Fibroblast of lung (primary cell): Measurements from ENCODE around the gene SNRNP35. TPM values are rescaled to one million over a fixed set of nuclear protein-coding genes. Genes with fewer than 3 reads are reported as not detected.

Experiments
- DNase-seq, 2 donors: peaks; one replicate each; pipeline versions ENCODE4 v3.0.0 to v3.0.0-alpha.2; 2010; ENCODE audit warnings: low read depth in 2 of 2
- H2AFZ ChIP-seq: 2 replicates; pipeline ENCODE4 v1.5.1; 2012; ENCODE audit warnings: low read length, control low read depth, inconsistent platforms
- H3K27ac ChIP-seq: 2 replicates; pipeline ENCODE4 v1.5.1; 2011; ENCODE audit warnings: low read length, control low read depth; ENCODE audit not compliant: insufficient read depth
- H3K27me3 ChIP-seq: 2 replicates; pipeline ENCODE4 v1.5.1; 2011; ENCODE audit warnings: mild to moderate bottlenecking, low read length; ENCODE audit not compliant: control insufficient read depth, insufficient read depth
- H3K36me3 ChIP-seq: 2 replicates; pipeline ENCODE4 v1.5.1; 2011; ENCODE audit warnings: low read length; ENCODE audit not compliant: control insufficient read depth, insufficient read depth
- H3K4me1 ChIP-seq: 2 replicates; pipeline ENCODE4 v1.5.1; 2011; ENCODE audit warnings: low read length; ENCODE audit not compliant: control insufficient read depth, insufficient read depth; ENCODE audit errors: extremely low read depth
- H3K4me2 ChIP-seq: 2 replicates; pipeline ENCODE4 v1.5.1; 2011; ENCODE audit warnings: low read length, control low read depth; ENCODE audit not compliant: insufficient read depth; ENCODE audit errors: extremely low read depth
- H3K4me3 ChIP-seq, 4 experiments: fragments of 200-600 bp in 1 of 4; sonication (generic) in 1 of 4; replicated peaks in 1 of 4; 2 replicates each; pipeline ENCODE4 v1.5.1; 2011 to 2016; ENCODE audit warnings: low read length in 4 of 4, low read depth in 3 of 4, mild to moderate bottlenecking in 3 of 4, control low read depth in 2 of 4, inconsistent platforms in 1 of 4, mixed read lengths in 1 of 4; ENCODE audit not compliant: insufficient read depth in 1 of 4; ENCODE audit errors: control extremely low read depth in 1 of 4
- H3K79me2 ChIP-seq: 2 replicates; pipeline ENCODE4 v1.5.1; 2012; ENCODE audit warnings: mild to moderate bottlenecking, low read length, inconsistent platforms; ENCODE audit not compliant: control insufficient read depth, insufficient read depth
- H3K9ac ChIP-seq: 2 replicates; pipeline ENCODE4 v1.5.1; 2011; ENCODE audit warnings: mild to moderate bottlenecking, low read length, control low read depth; ENCODE audit not compliant: insufficient read depth
- H3K9me3 ChIP-seq: 2 replicates; pipeline ENCODE4 v1.5.1; 2012; ENCODE audit warnings: low read depth, low read length; ENCODE audit not compliant: control insufficient read depth, insufficient read depth
- H4K20me1 ChIP-seq: 2 replicates; pipeline ENCODE4 v1.5.1; 2011; ENCODE audit warnings: low read length; ENCODE audit not compliant: control insufficient read depth, insufficient read depth; ENCODE audit errors: extremely low read depth
- CTCF ChIP-seq, 2 donors: IDR thresholded peaks in 1 of 2; conservative IDR thresholded peaks in 1 of 2; 1 replicate in 1 of 2; 2 replicates in 1 of 2; pipeline ENCODE4 v1.5.1; 2011 to 2012; ENCODE audit warnings: low read length in 2 of 2, control low read depth in 1 of 2, inconsistent platforms in 1 of 2, low read depth in 1 of 2, mild to moderate bottlenecking in 1 of 2
- EZH2 ChIP-seq: IDR thresholded peaks from 2 replicates; pipeline ENCODE4 v1.5.1; 2012; ENCODE audit warnings: low read length, control low read depth, mild to moderate bottlenecking; ENCODE audit errors: missing control alignments
- polyA plus RNA-seq, 2 donors: library from polyadenylated mRNA; depleted of rRNA in 1 of 2; stranded (reverse) in 1 of 2; unstranded in 1 of 2; fragments of >200 nt; gene quantifications; 2 replicates each; pipeline ENCODE4 v1.2.1, GENCODE V29; 2011 to 2012; ENCODE audit warnings: missing spikeins in 1 of 2
- total RNA-seq: library from RNA; depleted of rRNA; stranded (reverse); fragments of >200 nt; gene quantifications from 2 replicates; pipeline ENCODE4 v1.2.1, GENCODE V29; 2014

Gene SNRNP35
- total and polyA plus RNA-seq, 2 donors (not counting 1 experiment from before 2014, with no cell fraction given) = 16.1 to 20.8 TPM

- Histone ChIP-seq H3K4me1 (no peaks in the 10 kb centered on the region), H3K4me3 (no peak overlapping the region), H3K27me3 (no peaks in the 10 kb centered on the region), H3K79me2 (no peaks in the 10 kb centered on the region), H3K4me2 (no peak overlapping the region), H4K20me1 (no peaks in the 10 kb centered on the region), H2AFZ (no peak overlapping the region), H3K9me3 (no peaks in the 10 kb centered on the region), H3K9ac (no peak overlapping the region), H3K36me3 (no peaks in the 10 kb centered on the region), H3K27ac (no peak overlapping the region)
- TF ChIP-seq EZH2 (no peak), CTCF (conservative IDR thresholded peaks at IDR 0.05 in 1 of 2, IDR thresholded peaks at IDR 0.05 in 1 of 2; ENCODE audit: low read depth in 1 of 2, low read length in 2 of 2) (no peak)
- no peak for DNase-seq
These were observed 15.2 kb upstream of the SNRNP35 start for GRCh38 chr12:123442774-123443173.

GRCh38 chr12:123444092-123445026, 13.6 kb upstream of the SNRNP35 start:
- no peak overlapping the region for H3K4me3 ChIP-seq
- H2AFZ ChIP-seq = no peak overlapping the region
- peak; percentile 19 to 75 for DNase-seq
- no peak overlapping the region for H3K9ac ChIP-seq
- H3K36me3 ChIP-seq = no peaks in the 10 kb centered on the region
- H3K79me2 ChIP-seq = no peaks in the 10 kb centered on the region
- no peaks in the 10 kb centered on the region for H3K27me3 ChIP-seq
- H3K4me2 ChIP-seq = no peak overlapping the region
- no peaks in the 10 kb centered on the region for H3K9me3 ChIP-seq
- no peak overlapping the region for H3K27ac ChIP-seq
- TF ChIP-seq EZH2 = no peak
- no peak for TF ChIP-seq CTCF (conservative IDR thresholded peaks at IDR 0.05 in 1 of 2, IDR thresholded peaks at IDR 0.05 in 1 of 2; ENCODE audit: low read depth in 1 of 2, low read length in 2 of 2)
- H3K4me1 ChIP-seq = no peaks in the 10 kb centered on the region
- no peaks in the 10 kb centered on the region for H4K20me1 ChIP-seq

- Histone ChIP-seq H2AFZ (peak overlapping the region; percentile 61), H3K27me3 (no peaks in the 10 kb centered on the region), H3K4me1 (no peaks in the 10 kb centered on the region), H3K9me3 (no peaks in the 10 kb centered on the region), H3K36me3 (no peaks in the 10 kb centered on the region), H3K27ac (no peak overlapping the region), H4K20me1 (no peaks in the 10 kb centered on the region), H3K4me2 (peak overlapping the region; percentile 25), H3K4me3 (no peak overlapping the region), H3K9ac (no peak overlapping the region), H3K79me2 (no peaks in the 10 kb centered on the region)
- no peak for TF ChIP-seq CTCF (conservative IDR thresholded peaks at IDR 0.05 in 1 of 2, IDR thresholded peaks at IDR 0.05 in 1 of 2; ENCODE audit: low read depth in 1 of 2, low read length in 2 of 2)
- no peak for TF ChIP-seq EZH2
- DNase-seq = peak; percentile 68 to 69
These were observed 12.3 kb upstream of the SNRNP35 start for GRCh38 chr12:123445388-123446332.
